HG03196 (cell line): Measurements from ENCODE around the gene ABCD4.

Source experiments
- ATAC-seq: cut with Tn5 transposase; IDR thresholded peaks from one replicate; pipeline ENCODE4 v1.9.1; 2021; ENCODE audit not compliant: unreplicated experiment

The ABCD4 gene

DNA sequence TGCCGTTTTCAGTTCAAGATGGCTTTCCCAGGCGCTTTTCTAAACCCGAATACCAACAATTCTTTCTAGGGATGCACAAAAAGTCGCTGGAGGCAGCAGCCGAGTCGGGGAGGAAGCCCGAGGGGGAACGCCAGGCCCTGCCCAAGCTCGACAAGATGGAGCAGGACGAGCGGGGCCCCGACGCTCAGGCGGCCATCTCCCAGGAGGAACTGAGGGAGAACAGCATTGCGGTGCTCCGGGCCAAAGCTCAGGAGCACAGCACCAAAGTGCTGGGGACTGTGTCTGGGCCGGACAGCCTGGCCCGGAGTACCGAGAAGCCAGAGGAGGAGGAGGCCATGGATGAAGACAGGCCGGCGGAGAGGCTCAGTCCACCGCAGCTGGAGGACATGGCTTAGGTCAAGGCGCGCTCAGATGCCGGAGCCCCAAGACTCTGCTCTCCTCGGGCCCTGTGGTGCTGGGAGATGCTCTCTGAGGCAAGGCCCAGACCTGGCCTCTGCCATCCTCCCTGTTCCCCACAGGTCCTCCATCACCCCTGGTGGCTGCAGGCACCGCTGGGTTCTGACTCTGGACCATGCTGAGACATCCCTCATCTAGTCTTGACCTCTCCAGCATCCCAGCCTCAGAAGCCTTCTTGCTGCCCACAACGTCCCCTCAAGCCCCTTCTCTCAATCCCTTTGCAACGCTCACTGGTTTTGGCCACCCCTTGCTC, 42.1 kb downstream of the ABCD4 start:
- ATAC-seq: no peak

DNA sequence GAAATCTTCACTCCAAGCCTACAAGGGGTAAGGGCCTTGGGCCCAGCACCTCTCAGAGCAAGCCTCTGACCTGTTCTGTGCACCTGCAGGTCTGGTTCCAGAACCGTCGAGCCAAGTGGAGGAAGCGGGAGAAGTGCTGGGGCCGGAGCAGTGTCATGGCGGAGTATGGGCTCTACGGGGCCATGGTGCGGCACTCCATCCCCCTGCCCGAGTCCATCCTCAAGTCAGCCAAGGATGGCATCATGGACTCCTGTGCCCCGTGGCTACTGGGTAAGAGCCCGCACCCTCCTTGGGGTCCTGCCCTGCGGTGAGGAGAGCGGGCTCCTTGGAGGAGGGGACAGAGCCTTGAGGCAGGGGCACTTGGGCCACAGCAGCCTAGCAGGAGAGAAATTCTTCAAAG, 43.2 kb downstream of the ABCD4 start:
- no peak for ATAC-seq

DNA sequence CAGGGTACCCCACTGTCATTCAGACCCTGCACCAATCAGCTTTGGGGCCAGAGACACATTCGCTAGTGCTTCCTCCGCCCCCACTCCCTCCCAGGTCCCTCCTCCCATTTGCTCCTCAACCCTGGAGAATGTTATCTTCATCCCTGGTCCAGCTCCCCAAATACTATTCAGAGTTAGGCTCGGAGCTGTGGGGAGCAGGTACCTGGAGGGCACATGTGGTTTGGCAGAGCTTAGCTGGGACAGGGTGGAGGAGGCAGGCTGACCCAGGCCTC, 44.0 kb downstream of the ABCD4 start:
- ATAC-seq: no peak

DNA sequence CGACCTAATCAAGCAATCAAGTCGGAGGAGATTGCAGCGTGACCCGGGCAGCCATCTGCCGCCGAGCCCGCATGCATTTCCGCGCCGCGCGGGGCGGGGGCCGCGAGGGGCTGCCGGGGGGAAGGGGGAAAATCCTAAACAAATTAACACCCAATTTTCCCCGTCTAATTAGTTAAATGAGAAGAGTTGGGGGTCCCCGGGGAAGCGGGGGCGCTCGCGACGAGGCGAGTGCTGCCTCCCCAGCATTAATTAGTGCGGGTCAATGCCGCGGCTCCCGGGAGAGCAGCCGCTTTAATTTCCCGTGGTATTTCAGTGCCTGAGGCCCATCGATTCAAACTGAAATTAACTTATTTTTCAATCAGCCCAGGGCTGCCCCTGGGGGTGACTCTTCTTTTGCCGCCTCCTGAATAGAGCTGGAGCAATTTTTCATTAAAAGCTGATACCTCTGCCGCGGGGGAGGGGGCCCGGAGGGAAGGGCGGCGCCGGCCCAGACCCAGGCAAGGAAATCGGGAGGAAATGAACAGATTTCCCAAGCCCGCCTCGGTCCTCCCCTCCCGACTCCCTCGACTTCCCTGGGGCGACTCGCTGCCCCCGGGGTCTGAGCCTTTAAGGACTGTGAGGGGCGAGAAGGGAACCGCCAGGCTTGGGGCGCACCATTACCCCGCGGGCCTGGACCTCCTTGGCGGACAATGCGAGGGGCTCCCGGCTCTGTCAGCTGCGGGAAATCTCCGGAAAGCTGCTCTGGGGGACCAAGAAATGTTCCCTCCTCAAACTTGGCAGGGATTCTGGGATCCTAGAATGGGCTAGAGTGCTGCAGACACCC, 44.6 kb downstream of the ABCD4 start:
- ATAC-seq: no peak

DNA sequence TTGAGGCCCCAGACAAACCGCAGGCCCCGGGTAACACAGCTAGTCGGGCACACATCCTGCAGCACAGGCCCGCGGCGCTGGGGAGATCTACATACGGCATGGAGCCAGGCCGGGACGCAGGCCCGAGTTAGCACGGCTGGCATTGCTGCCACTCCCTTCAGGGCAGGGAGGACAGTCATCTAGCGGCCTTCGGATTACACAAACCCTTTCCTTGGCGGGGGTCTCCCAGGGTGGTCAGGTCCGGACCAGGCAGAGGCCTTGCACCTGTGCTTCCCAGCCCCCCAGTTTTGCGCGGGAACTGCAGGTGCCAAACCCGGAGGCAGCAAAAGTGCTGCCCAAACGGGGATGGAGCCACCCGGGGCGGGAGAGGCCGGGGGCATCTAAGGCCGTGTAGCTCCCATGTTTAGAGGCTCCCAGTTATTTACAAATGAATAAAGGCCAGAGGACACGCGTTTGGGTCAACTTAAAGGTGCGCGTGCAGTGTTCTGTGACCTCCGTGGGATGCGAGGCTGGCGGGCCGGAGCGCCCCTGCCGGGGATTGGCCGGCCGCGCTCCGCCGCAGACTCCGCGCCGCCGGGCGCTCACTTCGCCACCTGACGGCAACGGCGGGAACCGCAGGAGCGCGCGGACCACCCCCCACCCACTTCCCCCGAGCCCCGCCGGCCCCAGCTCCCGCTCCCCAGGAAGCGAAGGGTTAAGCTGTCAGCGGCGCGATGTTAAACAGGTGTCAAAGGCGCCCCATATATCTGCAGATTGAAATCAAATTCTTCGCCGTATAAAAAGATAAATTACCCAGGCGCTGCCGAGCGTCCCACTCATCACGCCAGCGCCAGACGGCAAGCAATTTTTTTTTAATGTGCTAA, 45.4 kb downstream of the ABCD4 start:
- peak; percentile 68 for ATAC-seq

DNA sequence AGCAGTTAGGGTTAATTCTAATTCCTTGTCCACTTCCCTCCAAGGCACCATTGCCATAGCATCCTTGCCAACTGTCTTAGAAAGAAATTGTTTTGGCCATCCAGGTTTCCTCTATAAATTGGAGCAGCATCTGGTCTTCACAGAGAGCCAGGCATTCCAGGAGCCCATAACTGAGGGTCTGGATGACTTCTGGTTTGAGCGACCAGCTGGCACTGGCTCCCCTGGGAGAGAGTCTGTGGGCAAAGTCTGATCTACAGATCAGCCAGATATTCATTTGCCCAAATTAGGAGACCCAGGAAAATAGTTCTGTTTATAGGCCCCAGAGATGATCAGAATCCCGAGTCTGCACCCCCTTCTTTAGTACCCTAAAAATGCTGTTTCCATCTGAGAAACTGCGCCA, 47.5 kb downstream of the ABCD4 start:
- no peak for ATAC-seq

DNA sequence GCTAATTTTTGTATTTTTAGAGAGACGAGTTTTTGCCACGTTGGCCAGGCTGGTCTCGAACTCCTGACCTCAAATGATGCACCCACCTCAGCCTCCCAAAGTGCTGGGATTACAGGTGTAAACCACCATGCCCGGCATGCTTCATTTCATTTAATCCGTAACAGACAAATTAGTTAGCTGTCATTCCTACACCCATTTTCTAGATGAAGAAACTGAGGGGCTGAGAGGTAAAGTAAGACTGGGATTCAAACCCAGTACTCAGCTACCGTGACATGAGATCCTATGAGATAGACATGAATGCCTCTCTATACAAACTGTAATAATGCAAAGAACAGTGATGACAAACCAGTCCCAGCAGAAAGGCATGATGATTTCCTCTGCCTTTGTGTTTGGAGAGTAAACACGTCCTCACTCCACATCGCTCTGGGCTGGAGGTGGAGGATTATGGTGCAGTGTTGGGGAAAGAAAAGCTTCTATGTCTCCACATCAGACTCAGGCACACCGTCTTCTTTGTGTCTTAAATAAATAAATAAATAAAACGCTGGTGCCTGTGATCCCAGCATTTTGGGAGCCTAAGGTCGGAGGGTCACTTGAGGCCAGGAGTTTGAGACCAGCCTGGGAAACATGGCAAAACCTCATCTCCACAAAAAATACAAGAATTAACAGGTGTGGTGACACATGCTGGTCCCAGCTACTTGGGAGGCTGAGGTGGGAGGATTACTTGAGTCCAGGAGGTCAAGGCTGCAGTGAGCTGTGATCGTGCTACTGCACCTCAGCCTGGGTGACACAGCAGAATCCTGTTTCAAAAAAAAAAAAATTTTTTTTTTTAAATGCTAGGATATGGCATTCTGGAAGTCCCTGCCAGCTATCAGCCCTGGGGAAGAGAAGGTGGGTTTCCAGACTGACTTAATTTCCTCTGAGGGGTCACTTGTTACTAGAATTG, 53.0 kb downstream of the ABCD4 start:
- ATAC-seq: no peak

DNA sequence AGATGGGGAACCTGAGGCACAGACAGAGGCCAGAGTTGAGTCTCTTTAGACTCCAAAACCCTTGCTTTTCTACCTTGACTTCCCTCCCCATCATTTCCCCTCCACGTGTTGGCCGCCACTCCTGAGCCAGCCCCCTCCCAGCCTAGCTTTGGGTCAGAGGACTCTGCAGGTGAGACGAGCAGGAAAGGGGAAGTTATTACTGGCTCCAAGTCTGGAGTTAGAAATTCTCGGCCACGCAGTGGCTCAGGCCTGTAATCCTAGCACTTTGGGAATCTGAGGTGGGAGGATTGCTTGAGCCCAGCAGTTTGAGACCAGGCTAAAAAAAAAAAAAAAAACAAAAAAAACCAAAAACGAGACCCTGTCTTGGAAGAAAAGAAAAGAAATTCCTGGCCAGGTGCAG, 54.7 kb downstream of the ABCD4 start:
- ATAC-seq: no peak

DNA sequence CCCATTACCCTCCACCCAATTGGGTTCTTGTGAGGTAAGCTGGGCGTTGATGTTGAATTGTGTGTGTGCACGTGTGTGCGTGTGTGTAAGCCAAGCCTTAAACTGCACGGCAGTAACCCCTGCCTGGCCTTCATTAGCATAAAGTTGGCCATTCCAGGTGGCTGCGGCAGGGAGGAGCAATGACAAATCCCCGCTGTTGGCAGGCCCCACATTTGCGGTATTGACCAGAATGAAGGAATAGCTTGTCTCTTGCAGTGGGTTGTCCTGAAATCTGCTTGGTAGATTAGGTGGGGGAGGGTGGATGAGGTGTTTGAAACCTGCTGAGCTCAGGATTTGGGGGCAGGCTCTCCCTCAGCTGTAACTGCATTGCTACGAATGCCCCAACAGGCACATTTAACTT, 56.2 kb downstream of the ABCD4 start:
- no peak for ATAC-seq

DNA sequence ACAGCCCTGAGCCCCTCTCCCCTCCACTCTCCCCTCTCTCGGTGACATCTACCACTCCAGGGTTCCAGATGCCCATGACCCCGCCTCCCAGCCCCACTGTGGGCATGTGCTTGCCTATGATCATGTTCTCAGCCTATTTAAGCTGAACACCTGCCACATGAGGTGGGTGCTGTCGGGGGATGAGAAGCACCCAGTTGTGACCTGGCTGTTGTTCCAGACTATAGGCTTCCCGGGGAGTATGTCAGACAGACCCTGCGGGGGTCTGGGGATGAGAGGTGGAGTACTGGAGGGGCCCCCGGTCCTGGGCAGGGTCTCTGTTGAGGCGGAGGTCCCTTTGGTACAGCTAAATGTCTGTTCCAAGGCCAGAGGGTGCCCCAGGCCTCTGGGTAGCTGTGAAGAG, 57.4 kb downstream of the ABCD4 start:
- no peak for ATAC-seq

DNA sequence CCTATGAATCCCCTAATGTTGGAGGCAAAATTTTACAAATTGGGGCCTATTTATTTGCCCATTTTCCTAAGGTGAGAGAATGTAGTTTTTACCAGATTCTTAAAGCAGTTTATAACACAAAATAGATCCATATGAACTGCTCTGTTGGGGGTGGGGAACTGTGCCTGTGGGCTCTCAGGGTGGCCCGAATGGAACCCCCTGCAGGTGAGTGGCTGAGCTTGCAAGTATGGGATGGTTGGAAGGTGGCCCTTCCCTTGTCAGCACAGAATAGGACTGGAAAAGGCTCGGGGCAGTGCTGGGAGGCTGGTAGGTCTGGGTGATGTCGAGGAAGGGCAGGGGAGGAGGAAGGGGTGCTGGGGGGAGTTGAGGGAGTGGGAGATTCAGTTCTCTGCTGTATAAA, 58.6 kb downstream of the ABCD4 start:
- ATAC-seq: no peak

DNA sequence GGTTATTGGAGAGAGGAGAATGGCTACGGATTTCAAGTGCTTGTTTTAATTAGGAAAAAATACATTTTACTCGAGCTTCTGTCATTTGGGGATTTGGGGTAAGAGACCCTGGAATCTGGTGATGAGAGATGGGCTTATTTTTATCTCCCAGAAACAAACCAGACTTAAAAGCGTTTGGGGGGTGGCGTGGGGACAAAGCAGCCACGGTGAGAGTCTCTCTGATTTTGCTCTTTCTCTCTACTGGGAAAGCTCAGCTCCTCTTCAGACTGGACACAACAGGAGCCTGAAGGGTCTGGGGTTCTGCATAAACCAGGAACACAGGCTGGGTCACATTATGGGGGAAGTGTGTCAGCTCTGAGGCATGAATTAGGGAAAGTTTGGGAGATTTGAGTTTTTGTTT, 59.7 kb downstream of the ABCD4 start:
- ATAC-seq: no peak

DNA sequence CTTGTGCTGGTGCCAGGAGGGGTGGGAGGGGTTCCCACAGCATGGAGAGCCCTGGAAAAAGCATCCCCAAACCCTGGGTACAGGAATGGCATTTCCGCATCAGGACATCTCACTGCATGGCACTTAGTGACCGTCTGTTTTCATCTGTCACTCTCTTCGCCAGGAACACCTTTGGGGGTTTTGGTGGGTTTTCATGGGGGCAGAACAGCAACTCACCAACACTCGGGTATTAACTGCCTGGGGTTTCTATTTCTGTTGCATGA, 60.0 kb downstream of the ABCD4 start:
- ATAC-seq: no peak

DNA sequence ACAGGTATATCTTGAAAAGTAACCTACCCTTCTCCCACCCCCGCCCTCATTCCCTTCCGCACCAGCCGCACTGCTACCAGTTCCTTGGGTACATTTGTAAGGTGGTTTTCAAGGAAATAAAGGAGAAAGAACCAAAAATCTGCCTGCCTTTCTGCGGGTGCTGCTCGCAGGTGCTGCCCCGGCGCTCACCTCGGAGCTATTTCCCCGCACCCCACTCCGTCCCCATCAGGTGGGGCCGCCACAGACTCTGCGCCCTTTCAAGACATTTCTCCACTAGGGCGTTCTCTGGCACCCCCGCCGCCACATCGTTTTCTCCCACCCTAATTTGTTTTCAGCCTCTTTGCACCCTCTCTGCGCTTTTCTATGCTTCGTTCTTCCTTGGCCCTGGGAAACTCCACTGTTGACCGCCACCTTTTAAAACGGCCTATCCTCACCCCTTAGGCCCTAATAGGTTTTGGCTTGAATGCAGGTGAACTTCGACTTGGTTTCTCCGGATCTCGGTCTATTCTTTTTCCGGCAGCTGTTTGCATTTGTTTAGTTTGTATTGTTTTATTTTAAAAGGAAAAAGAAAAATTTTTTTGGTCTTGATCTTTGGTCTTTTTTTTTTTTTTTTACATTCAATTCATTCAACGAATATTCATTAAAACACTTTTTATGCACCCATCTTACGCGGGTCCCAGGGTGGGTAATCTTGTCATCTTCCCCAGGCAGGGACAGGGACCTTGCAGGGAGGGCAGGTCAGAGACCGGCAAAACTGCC, 60.5 kb downstream of the ABCD4 start:
- no peak for ATAC-seq

DNA sequence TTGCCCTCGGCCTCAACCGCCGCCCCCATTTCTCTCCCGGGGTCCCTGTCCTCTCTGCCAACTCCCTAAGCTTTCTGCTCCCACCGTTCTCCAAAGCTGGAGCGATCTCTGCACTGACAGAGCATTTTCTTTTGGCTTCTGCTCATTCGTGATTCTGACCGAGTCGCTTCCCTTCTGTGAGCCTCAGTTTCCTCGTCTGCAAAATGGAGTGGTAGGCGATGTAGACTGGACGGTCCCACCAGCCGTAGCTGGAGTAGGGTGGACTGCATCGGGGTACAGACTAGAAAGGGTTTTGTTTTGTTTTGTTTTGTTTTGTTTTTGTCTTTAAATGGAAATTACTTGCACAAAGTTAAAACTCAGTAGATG, 61.1 kb downstream of the ABCD4 start:
- ATAC-seq: no peak

DNA sequence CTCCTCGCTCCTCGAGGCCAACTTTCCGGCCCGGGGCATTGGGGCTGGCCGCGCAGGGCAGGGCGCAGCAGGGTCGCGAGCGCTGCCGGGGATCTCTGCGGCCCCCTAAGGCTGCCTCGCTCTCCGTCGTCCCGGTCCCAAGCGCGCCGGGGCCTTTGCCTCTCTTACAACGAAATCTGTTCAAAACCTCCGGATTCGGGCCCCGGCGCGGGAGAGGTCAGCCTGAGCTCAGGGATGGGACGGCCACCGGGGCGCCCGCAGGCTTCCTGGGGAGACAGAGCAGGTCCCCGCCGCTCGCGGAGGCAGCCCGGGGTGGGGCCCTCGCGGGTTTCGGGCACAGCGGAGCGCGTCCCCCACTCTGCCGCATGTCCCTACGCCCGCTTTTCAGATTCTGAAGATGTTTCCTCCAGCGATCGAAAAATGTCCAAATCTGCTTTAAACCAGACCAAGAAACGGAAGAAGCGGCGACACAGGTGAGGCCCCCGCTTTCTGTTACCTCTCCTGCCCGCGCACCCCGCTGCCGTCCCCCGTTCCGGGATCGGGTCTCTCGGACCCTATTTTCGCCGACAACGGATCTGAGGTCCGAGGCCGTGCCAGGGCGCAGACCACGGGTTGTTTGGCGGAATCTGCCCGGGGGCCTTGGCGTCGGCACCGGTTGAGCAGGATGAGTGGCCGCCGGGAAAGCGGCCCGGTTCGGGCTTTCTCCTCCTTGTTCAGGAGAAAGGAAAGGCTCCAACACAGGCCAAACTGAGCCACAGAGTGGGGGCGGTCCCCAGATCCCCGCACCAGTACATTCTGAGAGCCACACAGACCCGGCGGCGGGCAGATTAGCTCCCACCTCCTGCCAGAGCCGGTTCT, 61.7 kb downstream of the ABCD4 start:
- no peak for ATAC-seq

DNA sequence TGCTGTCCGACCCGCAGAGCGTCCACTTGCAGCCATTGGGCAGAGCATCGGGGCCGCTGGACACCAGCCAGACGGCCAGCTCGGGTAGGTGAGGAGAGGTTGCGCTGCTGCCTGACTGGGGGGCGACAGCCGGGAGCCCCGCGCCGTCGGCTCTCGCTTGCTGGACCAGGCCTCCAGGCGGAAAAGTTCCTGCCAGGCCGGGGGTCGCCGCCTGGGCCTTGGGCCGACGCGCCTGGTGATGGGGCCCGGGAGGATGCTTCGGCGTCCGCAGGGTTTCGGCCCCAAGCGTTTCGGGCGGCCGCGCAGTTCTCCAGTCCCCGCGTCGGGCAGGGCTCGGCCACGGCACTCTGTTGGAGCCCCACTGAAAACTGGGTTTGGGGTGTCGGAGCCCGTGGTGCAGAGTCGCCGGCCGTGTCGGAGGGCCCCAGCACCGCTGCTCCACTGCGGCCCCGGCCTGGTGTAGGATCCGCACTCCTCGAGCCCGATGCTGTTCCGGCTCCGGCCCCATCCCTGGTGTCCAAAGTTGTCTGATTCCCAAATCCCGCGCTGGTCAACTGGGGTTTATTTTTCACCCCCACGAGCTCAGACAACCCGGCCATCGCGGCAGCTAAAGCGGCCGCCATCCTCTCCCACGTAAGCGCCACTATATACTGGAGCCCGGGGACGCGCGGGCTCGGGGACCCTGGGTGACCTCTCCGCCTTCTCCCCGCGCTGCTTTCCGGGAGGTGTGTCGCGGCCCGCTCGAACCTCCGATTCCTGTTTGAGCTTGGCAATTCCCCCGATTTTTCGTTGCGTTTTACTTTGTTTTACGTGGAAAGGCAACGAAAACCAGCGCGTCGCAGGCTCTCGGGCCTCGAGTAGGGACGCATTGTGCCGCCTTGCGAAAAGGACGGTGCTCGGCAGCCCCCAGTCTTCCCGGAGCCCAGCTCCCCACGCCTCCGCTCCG, 62.6 kb downstream of the ABCD4 start:
- ATAC-seq: no peak
